ENCODE measurements around the gene UBE2N.

- TF ChIP-seq CTCF (conservative IDR thresholded peaks at IDR 0.05; ENCODE audit: low read depth in 2 of 2) (no peak), POLR2AphosphoS5 (IDR thresholded peaks at IDR 0.05; ENCODE audit: low read depth) (no peak), EZH2 (IDR thresholded peaks at IDR 0.05; ENCODE audit: low read depth, unreplicated experiment) (no peak), JUNB (IDR thresholded peaks at IDR 0.05; ENCODE audit: unreplicated experiment) (no peak), ZNF114 (CRISPR knock-in tag; IDR thresholded peaks at IDR 0.05) (no peak), REST (IDR thresholded peaks at IDR 0.05; ENCODE audit: unreplicated experiment) (no peak), EZH2phosphoT487 (IDR thresholded peaks at IDR 0.05; ENCODE audit: unreplicated experiment) (no peak), STAT1 (IDR thresholded peaks at IDR 0.05; ENCODE audit: unreplicated experiment) (no peak)
These were observed 39.1 kb downstream of the UBE2N start for GRCh38 chr12:93402333-93403311.

Measured in GM23338 (cell line).